ENCODE results near the gene TPBGL.

DNA sequence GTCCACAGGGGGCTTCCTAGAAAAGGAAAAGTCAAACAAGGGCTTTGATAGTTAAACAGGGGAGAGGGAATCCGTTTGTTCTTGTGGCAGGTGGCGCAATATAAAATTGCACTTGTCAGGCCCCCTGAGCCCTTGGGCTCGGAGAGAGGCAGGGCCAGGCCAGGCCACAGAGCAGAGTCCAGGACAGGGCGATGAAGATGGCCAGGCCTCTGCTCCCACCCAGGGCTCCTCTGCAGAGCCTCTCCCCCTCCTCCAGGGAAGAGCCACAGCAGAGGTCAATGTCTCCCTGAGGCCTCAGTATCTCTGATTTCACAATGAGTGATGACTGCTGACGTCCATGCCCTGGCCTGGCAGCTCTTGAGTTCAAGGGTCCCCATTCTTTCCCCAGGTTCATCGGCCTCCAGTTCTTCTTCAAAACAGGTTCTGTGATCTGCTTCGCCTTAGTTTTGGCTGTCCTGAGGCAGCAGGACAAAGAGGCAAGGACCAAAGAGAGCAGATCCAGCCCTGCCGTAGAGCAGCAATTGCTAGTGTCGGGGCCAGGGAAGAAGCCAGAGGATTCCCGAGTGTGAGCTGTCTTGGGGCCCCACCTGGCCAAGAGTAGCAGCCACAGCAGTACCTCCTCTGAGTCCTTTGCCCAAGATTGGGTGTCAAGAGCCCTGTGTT lies 36.4 kb upstream of the TPBGL start:
- TF ChIP-seq, protein P1, sequence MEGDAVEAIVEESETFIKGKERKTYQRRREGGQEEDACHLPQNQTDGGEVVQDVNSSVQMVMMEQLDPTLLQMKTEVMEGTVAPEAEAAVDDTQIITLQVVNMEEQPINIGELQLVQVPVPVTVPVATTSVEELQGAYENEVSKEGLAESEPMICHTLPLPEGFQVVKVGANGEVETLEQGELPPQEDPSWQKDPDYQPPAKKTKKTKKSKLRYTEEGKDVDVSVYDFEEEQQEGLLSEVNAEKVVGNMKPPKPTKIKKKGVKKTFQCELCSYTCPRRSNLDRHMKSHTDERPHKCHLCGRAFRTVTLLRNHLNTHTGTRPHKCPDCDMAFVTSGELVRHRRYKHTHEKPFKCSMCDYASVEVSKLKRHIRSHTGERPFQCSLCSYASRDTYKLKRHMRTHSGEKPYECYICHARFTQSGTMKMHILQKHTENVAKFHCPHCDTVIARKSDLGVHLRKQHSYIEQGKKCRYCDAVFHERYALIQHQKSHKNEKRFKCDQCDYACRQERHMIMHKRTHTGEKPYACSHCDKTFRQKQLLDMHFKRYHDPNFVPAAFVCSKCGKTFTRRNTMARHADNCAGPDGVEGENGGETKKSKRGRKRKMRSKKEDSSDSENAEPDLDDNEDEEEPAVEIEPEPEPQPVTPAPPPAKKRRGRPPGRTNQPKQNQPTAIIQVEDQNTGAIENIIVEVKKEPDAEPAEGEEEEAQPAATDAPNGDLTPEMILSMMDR (IDR thresholded peaks at IDR 0.05), result no peak
- no peak for TF ChIP-seq POLR2A (IDR thresholded peaks at IDR 0.05)
